Spinal cord (tissue), 10 donors: ENCODE data around the gene STRADA. TPM values are rescaled to one million over a fixed set of nuclear protein-coding genes. Genes with fewer than 3 reads are reported as not detected.

Source experiments
- DNase-seq, 6 donors: peaks; one replicate each; pipeline versions ENCODE4 v3.0.0 to v3.0.0-alpha.2; 2013 to 2015; ENCODE audit warnings: low spot score in 6 of 6, low read depth in 4 of 6
- H3K27ac ChIP-seq: one replicate; pipeline ENCODE4 v1.5.1; 2013; ENCODE audit warnings: low read depth, low read length, control low read depth
- H3K27me3 ChIP-seq: one replicate; pipeline ENCODE4 v1.6.1; 2013; ENCODE audit warnings: low read length; ENCODE audit not compliant: control insufficient read depth, insufficient read depth
- H3K36me3 ChIP-seq: one replicate; pipeline ENCODE4 v1.6.1; 2013; ENCODE audit warnings: low read length; ENCODE audit not compliant: control insufficient read depth, insufficient read depth
- H3K4me1 ChIP-seq: one replicate; pipeline ENCODE4 v1.6.1; 2013; ENCODE audit warnings: low read length; ENCODE audit not compliant: control insufficient read depth, insufficient read depth
- H3K4me3 ChIP-seq: one replicate; pipeline ENCODE4 v1.5.1; 2013; ENCODE audit warnings: low read depth, low read length, control low read depth
- H3K9me3 ChIP-seq: one replicate; pipeline ENCODE4 v1.6.1; 2013; ENCODE audit warnings: low read length; ENCODE audit not compliant: control insufficient read depth, insufficient read depth
- WGBS: methylation state at CpG from one replicate; pipeline ENCODE4 v1.1.5; 2013; ENCODE audit warnings: missing lambda C conversion rate; ENCODE audit not compliant: insufficient coverage; 5-methylcytosine and 5-hydroxymethylcytosine counted together
- polyA plus RNA-seq, 2 donors: library from polyadenylated mRNA; unstranded; fragments of 120-200 nt; gene quantifications; one replicate each; pipeline ENCODE4 v1.2.1, GENCODE V29; 2013; ENCODE audit not compliant: insufficient read length in 2 of 2
- total RNA-seq, 2 donors: library from RNA; depleted of rRNA in 1 of 2; stranded (reverse); fragments of 120-200 nt in 1 of 2; fragments of >200 nt in 1 of 2; gene quantifications; one replicate each; pipeline versions ENCODE4 v1.2.3 to v1.2.4, GENCODE V29; 2013 to 2014
- donor health status: healthy.

STRADA gene
- total and polyA plus RNA-seq, 4 donors = 39.9 to 108 (median 56.7) TPM

DNA sequence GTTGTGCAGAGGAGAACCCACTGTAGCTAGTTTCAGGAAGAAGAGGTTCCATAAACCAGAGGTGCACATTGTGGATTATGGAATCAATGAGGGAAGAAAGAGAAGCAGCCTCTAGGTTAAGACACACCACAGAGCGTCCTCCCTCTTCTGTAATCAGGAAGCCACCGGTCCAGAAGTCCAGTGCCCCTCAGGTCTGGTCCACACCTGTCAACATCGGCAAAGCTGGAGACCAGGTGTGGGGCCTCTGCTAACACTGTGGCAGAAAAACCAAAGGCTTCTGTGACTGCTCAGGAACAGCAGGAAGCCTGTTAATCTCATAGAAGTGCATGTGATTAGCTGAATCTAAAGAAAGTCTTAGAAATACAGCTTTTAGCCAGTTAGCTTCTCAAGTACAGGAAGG, 65.0 kb downstream of the STRADA start:
- 90% methylated on average over 3 of the region's 3 CpGs for WGBS
- Histone ChIP-seq H3K27me3 (no peaks in the 10 kb centered on the region), H3K36me3 (peaks cover 12% of the 10 kb centered on the region), H3K9me3 (no peaks in the 10 kb centered on the region), H3K4me3 (no peak overlapping the region), H3K27ac (peak overlapping the region; percentile 30), H3K4me1 (peaks cover 16% of the 10 kb centered on the region)
- no peak for DNase-seq

DNA sequence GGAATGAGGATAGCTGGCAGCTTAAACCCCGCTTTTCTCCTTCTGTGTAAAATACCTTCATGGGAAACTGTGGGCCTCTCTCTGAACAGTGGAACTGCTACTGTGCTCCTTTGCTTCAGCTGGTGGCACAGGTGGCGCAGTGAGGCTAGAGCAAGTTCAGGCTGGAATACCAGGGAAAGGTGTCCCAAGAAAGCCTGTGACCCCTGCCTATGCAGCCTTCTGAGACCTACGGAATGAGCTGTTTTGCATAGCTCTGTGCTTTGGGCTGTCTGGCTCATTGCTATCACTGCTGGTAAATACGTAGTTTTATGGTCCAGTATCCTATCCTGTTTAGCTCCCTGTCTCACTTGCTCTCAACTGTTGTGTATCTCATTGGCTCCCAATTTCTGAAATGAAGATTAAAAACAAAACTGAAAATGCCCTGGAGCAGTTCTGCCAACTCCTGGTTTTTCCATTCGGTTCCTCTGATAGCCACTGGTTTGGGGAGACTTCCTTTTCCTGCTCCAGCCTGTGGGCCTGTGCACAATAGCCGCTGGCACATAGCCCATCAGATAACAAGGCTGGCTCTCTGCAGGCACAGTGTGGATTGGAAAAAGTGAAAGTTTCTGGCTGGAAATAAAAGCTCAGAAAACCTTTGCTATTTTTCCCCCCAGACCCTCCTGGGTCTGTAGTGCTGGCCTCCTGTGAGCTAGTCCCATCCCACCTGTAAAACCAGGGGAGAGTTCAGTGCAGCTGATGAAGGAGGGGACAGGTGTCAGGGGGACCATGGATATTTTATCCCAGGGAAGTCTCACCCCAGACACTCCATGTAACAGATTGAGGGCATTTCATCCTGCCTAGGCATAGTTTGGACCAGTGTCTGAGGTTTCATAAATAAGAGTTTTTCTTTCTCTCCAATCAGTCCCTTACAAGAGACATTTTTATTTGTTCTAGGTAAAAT, 65.7 kb downstream of the STRADA start:
- peaks cover 15% of the 10 kb centered on the region for H3K4me1 ChIP-seq
- no peak overlapping the region for H3K4me3 ChIP-seq
- WGBS = 52% methylated on average over 4 of the region's 6 CpGs
- H3K36me3 ChIP-seq = peaks cover 12% of the 10 kb centered on the region
- H3K27ac ChIP-seq = peak overlapping the region; percentile 30
- H3K27me3 ChIP-seq = no peaks in the 10 kb centered on the region
- DNase-seq = peak in 2 of 6 donors; percentile 62 to 82
- H3K9me3 ChIP-seq = no peaks in the 10 kb centered on the region

DNA sequence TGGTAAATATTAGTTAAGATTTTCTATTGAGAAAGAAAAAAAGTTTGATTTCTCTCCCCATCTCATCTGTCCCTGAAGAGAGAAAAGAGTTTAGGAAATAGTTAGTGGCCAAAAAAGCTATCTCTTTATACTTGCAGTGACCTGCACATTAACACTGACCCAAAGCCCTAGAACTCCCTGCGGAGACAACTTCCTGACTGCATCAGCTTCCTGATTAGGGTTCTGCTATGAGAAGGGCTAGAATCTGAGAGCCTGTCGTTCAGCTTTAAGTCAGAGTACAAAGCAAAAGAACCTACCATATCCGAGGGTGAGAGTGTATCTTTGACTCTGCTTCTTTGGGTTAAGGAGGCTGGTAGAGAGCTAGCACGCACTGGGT, 66.4 kb downstream of the STRADA start:
- WGBS = 63% methylated on average over 1 of the region's 4 CpGs
- H3K36me3 ChIP-seq = peaks cover 13% of the 10 kb centered on the region

GRCh38 chr17:63672856-63673255, 68.7 kb downstream of the STRADA start:
- no peak for DNase-seq
- Histone ChIP-seq H3K27me3 (no peaks in the 10 kb centered on the region), H3K27ac (no peak overlapping the region), H3K9me3 (no peaks in the 10 kb centered on the region), H3K4me1 (peaks cover 15% of the 10 kb centered on the region), H3K4me3 (no peak overlapping the region), H3K36me3 (peaks cover 24% of the 10 kb centered on the region)
- no CpG with 5 or more reads among the region's 2 CpGs for WGBS

More for the DNA sequence above, 66.4 kb downstream of the STRADA start:
- no peaks in the 10 kb centered on the region for H3K27me3 ChIP-seq
- H3K9me3 ChIP-seq = no peaks in the 10 kb centered on the region
- H3K4me1 ChIP-seq = peaks cover 15% of the 10 kb centered on the region
- H3K27ac ChIP-seq = peak overlapping the region; percentile 30
- DNase-seq = no peak
- H3K4me3 ChIP-seq = no peak overlapping the region

GRCh38 chr17:63665527-63666214, 75.9 kb downstream of the STRADA start:
- Histone ChIP-seq H3K4me1 (peaks cover 3% of the 10 kb centered on the region), H3K27me3 (no peaks in the 10 kb centered on the region), H3K27ac (no peak overlapping the region), H3K9me3 (no peaks in the 10 kb centered on the region), H3K36me3 (peaks cover 36% of the 10 kb centered on the region), H3K4me3 (no peak overlapping the region)
- WGBS = 60% methylated on average over 1 of the region's 5 CpGs
- no peak for DNase-seq

DNA sequence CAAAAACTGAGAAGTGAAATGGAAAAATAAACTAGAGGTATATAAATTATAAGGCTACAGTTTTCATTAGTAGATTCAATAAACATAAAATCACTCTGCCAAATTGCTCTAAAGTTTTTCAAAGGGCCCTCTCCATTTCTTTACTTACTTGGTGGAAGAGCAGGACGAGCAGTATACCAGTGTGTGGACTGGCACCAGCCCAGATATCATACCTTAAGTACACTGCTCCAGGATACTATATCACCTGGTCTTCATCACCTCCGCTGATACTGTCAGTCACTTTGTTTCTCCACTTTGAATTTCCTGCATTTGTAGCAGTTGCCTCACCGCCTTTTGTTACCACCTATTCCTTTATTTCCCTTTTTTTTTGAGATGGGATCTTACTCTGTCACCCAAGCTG, 81.7 kb downstream of the STRADA start:
- Histone ChIP-seq H3K27ac (no peak overlapping the region), H3K9me3 (no peaks in the 10 kb centered on the region), H3K4me1 (no peaks in the 10 kb centered on the region), H3K36me3 (peaks cover 46% of the 10 kb centered on the region), H3K27me3 (no peaks in the 10 kb centered on the region), H3K4me3 (no peak overlapping the region)
- no peak for DNase-seq
- WGBS = 98% methylated on average over 3 of the region's 3 CpGs

GRCh38 chr17:63658366-63658765, 83.2 kb downstream of the STRADA start:
- no peak for DNase-seq
- no CpG with 5 or more reads among the region's 1 CpG for WGBS
- H3K27ac ChIP-seq = no peak overlapping the region

GRCh38 chr17:63657786-63658185, 83.8 kb downstream of the STRADA start:
- no peak overlapping the region for H3K27ac ChIP-seq

More at GRCh38 chr17:63658366-63658765, 83.2 kb downstream of the STRADA start:
- Histone ChIP-seq H3K9me3 (no peaks in the 10 kb centered on the region), H3K27me3 (no peaks in the 10 kb centered on the region), H3K36me3 (peaks cover 48% of the 10 kb centered on the region), H3K4me3 (no peak overlapping the region), H3K4me1 (no peaks in the 10 kb centered on the region)

DNA sequence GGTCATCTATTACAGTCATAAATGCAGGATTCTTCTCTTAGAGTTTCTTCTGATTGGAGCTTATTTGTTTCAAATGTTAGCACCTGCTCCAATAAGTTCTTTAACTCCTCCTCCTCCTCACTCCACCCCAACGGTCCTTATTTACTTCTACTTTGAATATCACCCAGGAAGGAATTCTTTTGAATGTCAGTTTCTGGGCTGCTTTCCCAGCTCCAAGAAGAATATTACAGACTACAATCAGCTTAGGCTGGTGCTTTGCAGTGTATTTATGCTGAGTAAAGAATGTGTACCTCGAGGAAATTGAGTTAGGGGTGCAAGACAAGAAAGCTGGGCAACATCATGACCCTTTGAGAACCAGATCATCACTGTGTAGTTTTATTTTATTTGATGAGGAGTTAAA, 88.5 kb downstream of the STRADA start:
- H3K27me3 ChIP-seq = no peaks in the 10 kb centered on the region
- no peak overlapping the region for H3K4me3 ChIP-seq
- H3K4me1 ChIP-seq = no peaks in the 10 kb centered on the region
- 27% methylated on average over 2 of the region's 2 CpGs for WGBS
- no peak overlapping the region for H3K27ac ChIP-seq
- H3K36me3 ChIP-seq = peaks cover 28% of the 10 kb centered on the region
- DNase-seq = peak in 1 of 6 donors; percentile 31
- H3K9me3 ChIP-seq = no peaks in the 10 kb centered on the region

More at GRCh38 chr17:63657786-63658185, 83.8 kb downstream of the STRADA start:
- no peaks in the 10 kb centered on the region for H3K27me3 ChIP-seq
- H3K4me1 ChIP-seq = no peaks in the 10 kb centered on the region
- no peak overlapping the region for H3K4me3 ChIP-seq
- peaks cover 50% of the 10 kb centered on the region for H3K36me3 ChIP-seq
- WGBS = 86% methylated on average over 2 of the region's 3 CpGs
- H3K9me3 ChIP-seq = no peaks in the 10 kb centered on the region
- no peak for DNase-seq
